GM23338 (cell line): ENCODE results near the gene RPTOR.

Experiments used
- CREB1 ChIP-seq: fragments of 250-450 bp; sonication (Bioruptor Pico); IDR thresholded peaks from 2 replicates; pipeline ENCODE4 v1.5.0; 2020; ENCODE audit warnings: low read depth, mild to moderate bottlenecking, moderate library complexity
- CTCF ChIP-seq, 2 experiments: fragments of 200-600 bp in 1 of 2; sonication (generic) in 1 of 2; conservative IDR thresholded peaks; 2 replicates each; pipeline versions ENCODE4 v1.5.1 to v1.6.1; 2016 to 2017; ENCODE audit warnings: antibody characterized with exemption in 2 of 2, low read depth in 2 of 2, mild to moderate bottlenecking in 2 of 2, moderate library complexity in 1 of 2
- EZH2 ChIP-seq: fragments of 200-600 bp; sonication (generic); IDR thresholded peaks from one replicate; pipeline ENCODE4 v1.8.0; 2017; ENCODE audit warnings: antibody characterized with exemption, mild to moderate bottlenecking, low read depth; ENCODE audit not compliant: unreplicated experiment
- EZH2phosphoT487 ChIP-seq: fragments of 200-600 bp; sonication (generic); IDR thresholded peaks from one replicate; pipeline ENCODE4 v1.8.1; 2018; ENCODE audit warnings: antibody characterized with exemption; ENCODE audit not compliant: unreplicated experiment
- NANOG ChIP-seq: IDR thresholded peaks from 2 replicates; pipeline ENCODE4 v1.6.1; 2016; ENCODE audit warnings: antibody characterized with exemption, borderline replicate concordance
- POLR2AphosphoS5 ChIP-seq: IDR thresholded peaks from 2 replicates; pipeline ENCODE4 v1.6.1; 2016; ENCODE audit warnings: antibody characterized with exemption, low read depth
- STAT1 ChIP-seq: IDR thresholded peaks from one replicate; pipeline ENCODE4 v1.6.1; 2016; ENCODE audit warnings: antibody characterized with exemption; ENCODE audit not compliant: unreplicated experiment
- TF ChIP-seq, protein P1 (sequence below): IDR thresholded peaks from 2 replicates; pipeline ENCODE4 v1.6.1; 2016; ENCODE audit warnings: antibody characterized with exemption
- TF ChIP-seq, protein P2 (sequence below): IDR thresholded peaks from one replicate; pipeline ENCODE4 v1.6.1; 2018; ENCODE audit warnings: antibody characterized with exemption; ENCODE audit not compliant: unreplicated experiment

DNA sequence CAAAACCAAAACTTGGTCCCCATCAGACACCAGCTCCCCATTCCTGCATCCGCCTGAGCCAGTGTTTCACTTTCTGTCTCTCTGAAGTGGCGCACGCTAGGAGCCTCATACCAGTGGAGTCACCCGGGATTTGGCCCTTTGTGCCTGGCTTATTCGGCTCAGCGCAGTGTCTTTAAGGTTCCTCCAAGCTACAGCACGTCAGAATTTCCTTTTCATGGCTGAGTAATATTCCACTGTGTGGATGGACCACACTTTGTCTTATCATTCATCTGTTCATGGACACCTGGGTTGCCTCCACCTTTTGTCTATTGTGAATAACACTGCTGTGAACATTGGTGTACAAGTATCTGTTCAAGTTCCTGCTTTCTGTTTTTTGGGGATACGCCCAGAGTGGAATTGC lies 401.8 kb downstream of the RPTOR start:
- TF ChIP-seq CTCF (conservative IDR thresholded peaks at IDR 0.05; ENCODE audit: low read depth in 2 of 2) (no peak), POLR2AphosphoS5 (no peak), EZH2 (no peak), CREB1 (CRISPR knock-in tag) (no peak), EZH2phosphoT487 (no peak), NANOG (no peak), STAT1 (no peak)
- TF ChIP-seq, protein P1, sequence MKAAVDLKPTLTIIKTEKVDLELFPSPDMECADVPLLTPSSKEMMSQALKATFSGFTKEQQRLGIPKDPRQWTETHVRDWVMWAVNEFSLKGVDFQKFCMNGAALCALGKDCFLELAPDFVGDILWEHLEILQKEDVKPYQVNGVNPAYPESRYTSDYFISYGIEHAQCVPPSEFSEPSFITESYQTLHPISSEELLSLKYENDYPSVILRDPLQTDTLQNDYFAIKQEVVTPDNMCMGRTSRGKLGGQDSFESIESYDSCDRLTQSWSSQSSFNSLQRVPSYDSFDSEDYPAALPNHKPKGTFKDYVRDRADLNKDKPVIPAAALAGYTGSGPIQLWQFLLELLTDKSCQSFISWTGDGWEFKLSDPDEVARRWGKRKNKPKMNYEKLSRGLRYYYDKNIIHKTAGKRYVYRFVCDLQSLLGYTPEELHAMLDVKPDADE = no peak
- TF ChIP-seq, protein P2, sequence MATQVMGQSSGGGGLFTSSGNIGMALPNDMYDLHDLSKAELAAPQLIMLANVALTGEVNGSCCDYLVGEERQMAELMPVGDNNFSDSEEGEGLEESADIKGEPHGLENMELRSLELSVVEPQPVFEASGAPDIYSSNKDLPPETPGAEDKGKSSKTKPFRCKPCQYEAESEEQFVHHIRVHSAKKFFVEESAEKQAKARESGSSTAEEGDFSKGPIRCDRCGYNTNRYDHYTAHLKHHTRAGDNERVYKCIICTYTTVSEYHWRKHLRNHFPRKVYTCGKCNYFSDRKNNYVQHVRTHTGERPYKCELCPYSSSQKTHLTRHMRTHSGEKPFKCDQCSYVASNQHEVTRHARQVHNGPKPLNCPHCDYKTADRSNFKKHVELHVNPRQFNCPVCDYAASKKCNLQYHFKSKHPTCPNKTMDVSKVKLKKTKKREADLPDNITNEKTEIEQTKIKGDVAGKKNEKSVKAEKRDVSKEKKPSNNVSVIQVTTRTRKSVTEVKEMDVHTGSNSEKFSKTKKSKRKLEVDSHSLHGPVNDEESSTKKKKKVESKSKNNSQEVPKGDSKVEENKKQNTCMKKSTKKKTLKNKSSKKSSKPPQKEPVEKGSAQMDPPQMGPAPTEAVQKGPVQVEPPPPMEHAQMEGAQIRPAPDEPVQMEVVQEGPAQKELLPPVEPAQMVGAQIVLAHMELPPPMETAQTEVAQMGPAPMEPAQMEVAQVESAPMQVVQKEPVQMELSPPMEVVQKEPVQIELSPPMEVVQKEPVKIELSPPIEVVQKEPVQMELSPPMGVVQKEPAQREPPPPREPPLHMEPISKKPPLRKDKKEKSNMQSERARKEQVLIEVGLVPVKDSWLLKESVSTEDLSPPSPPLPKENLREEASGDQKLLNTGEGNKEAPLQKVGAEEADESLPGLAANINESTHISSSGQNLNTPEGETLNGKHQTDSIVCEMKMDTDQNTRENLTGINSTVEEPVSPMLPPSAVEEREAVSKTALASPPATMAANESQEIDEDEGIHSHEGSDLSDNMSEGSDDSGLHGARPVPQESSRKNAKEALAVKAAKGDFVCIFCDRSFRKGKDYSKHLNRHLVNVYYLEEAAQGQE = no peak
